ENCODE data around the gene METTL18.
"Not testable (repeated sequence)": the region's sequence is repeated elsewhere in the genome, so short reads cannot be mapped to it uniquely, and the experiment has no call there.

METTL18 gene

DNA sequence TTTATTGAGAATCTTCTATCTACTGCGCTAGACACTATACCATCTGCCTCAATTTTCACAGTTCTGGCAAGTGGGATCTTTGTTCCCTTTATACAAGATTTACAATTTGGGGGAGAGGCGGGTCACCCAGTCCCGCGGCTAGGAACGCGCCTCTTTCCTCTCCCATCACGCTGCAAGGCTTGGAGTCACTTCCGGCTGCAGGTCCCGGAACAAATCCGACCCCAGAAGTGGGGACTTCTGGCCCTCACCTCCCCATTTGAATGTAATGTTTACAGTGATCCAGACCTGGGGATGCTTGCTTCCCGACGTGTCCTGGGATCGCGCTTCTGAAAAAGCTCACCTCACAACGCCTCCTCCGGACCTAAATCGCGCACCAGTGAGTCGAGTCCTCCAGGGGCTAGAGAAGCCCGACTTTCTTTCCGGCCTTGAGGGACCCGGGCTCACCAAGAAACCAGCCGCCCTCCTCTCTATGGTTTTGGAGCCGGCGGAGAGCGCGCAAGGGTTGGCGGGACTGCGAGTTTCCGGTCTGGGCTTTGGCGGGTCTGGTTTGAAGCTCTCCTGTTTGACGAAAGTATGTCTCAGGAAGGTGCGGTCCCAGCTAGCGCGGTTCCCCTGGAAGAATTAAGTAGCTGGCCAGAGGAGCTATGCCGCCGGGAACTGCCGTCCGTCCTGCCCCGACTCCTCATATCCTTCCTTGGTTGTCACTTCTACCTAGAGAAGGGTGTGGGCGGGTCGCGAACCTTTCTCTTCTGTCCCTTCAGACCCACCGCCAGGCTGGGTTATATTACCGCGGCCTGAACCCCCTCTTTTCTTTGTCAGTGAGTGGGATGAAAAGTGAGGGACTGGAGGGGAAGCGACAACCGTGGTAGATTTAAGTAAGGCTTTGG, at the start of gene METTL18:
TSS of gene METTL18 (minus strand) at position 378 of the 887 bp plus-strand sequence. CDS start 1,212 bp downstream, outside the sequence.
- H3K27me3 Mint-ChIP-seq, result no peaks in the 10 kb centered on the region
- no peaks in the 10 kb centered on the region for H3K9me3 Mint-ChIP-seq
- peak within 1 kb of the TSS; percentile 94 for H3K4me3 Mint-ChIP-seq
- H3K27ac Mint-ChIP-seq, result peak within 1 kb of the TSS; percentile 98
- peaks cover 44% of the 10 kb centered on the region for H3K4me1 Mint-ChIP-seq (ENCODE audit: low read depth)
- peaks cover 37% of the 10 kb centered on the region for H3K36me3 Mint-ChIP-seq (ENCODE audit: low read depth)

- no peaks in the 10 kb centered on the region for H3K4me1 Mint-ChIP-seq (ENCODE audit: low read depth)
- H3K27me3 Mint-ChIP-seq, result no peaks in the 10 kb centered on the region
- H3K27ac Mint-ChIP-seq, result no peak overlapping the region
- H3K9me3 Mint-ChIP-seq, result peaks cover 18% of the 10 kb centered on the region
- no peak overlapping the region for H3K4me3 Mint-ChIP-seq
- peaks cover 85% of the 10 kb centered on the region for H3K36me3 Mint-ChIP-seq (ENCODE audit: low read depth)
Measured at GRCh38 chr1:169838942-169839341, 44.2 kb upstream of the METTL18 start.

DNA sequence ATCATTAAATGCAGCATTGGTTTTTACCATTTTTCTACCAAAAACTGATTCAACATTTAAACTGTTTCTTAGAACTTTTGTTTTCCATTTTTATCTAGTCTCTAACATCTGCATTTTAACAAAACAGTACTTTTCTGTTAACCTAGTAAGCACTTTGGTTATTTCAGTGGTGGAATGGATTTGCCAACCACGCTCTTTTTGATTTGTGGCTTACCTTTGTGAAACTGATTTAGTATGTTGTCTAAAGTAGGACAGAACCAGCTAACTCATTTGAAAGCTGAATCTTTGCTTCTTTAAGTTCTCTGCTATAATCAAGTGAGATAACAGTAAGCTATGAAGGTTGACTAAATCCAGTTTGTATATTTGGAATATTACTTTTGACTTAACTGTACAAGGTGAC, 41.5 kb upstream of the METTL18 start:
- H3K4me1 Mint-ChIP-seq (ENCODE audit: low read depth), result no peaks in the 10 kb centered on the region
- no peak overlapping the region for H3K4me3 Mint-ChIP-seq
- H3K9me3 Mint-ChIP-seq, result peaks cover 15% of the 10 kb centered on the region
- H3K27me3 Mint-ChIP-seq, result no peaks in the 10 kb centered on the region
- no peak overlapping the region for H3K27ac Mint-ChIP-seq
- H3K36me3 Mint-ChIP-seq (ENCODE audit: low read depth), result peaks cover 82% of the 10 kb centered on the region

DNA sequence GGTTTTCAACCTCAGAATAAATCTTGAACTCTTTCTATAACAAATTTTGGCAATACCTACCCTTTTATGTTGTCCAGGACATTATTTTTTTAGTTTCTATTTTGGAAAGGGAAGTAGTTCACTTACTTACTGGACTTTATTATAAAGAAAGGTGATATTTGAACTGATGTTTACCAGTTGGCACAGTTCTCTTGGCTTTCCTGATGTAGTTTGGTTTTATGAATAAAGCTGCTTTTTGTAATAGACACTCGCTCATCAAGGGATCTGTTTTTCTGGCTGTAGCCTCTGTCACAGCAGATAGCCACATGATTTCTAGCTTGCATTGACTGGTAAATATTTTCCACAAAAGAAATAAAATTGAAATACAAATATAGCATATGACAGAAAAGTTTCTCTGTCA, 40.9 kb upstream of the METTL18 start:
- H3K27me3 Mint-ChIP-seq, result no peaks in the 10 kb centered on the region
- H3K27ac Mint-ChIP-seq, result no peak overlapping the region
- no peaks in the 10 kb centered on the region for H3K4me1 Mint-ChIP-seq (ENCODE audit: low read depth)
- peaks cover 9% of the 10 kb centered on the region for H3K9me3 Mint-ChIP-seq
- peaks cover 82% of the 10 kb centered on the region for H3K36me3 Mint-ChIP-seq (ENCODE audit: low read depth)
- no peak overlapping the region for H3K4me3 Mint-ChIP-seq

- Mint-ChIP-seq H3K27me3 (no peaks in the 10 kb centered on the region), H3K27ac (no peak overlapping the region), H3K4me3 (no peak overlapping the region), H3K36me3 (ENCODE audit: low read depth) (peaks cover 80% of the 10 kb centered on the region), H3K4me1 (ENCODE audit: low read depth) (no peaks in the 10 kb centered on the region), H3K9me3 (peaks cover 9% of the 10 kb centered on the region)
Measured at GRCh38 chr1:169834869-169835268, 40.2 kb upstream of the METTL18 start.

GRCh38 chr1:169833179-169833901, 38.6 kb upstream of the METTL18 start:
- Mint-ChIP-seq H3K27me3 (no peaks in the 10 kb centered on the region), H3K27ac (no peak overlapping the region), H3K4me1 (ENCODE audit: low read depth) (no peaks in the 10 kb centered on the region), H3K4me3 (no peak overlapping the region), H3K9me3 (no peaks in the 10 kb centered on the region), H3K36me3 (ENCODE audit: low read depth) (peaks cover 77% of the 10 kb centered on the region)

- H3K4me1 Mint-ChIP-seq (ENCODE audit: low read depth), result no peaks in the 10 kb centered on the region
- H3K27me3 Mint-ChIP-seq, result no peaks in the 10 kb centered on the region
- no peak overlapping the region for H3K27ac Mint-ChIP-seq
- peaks cover 69% of the 10 kb centered on the region for H3K36me3 Mint-ChIP-seq (ENCODE audit: low read depth)
- no peaks in the 10 kb centered on the region for H3K9me3 Mint-ChIP-seq
- H3K4me3 Mint-ChIP-seq, result no peak overlapping the region
Measured at GRCh38 chr1:169829671-169830070, 35.0 kb upstream of the METTL18 start.

DNA sequence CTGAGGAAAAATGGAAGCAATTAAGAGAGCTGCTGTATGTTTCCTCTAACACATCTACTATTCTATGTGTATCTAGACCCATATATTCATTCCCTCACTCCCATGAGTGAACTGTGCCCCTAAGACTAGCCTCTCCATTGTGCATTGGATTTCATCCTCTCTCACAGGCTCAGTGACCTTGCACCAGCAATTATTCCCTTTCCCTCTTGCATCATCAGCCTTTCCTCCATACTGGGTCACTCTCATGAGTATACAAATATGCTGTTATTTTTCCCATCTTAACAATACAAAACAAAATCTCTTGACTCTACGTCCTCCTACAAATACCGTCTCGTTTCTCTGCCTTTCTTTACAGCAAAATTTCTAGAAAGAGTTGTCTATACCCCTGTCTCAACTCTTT, 29.4 kb upstream of the METTL18 start:
- H3K27me3 Mint-ChIP-seq, result no peaks in the 10 kb centered on the region
- no peak overlapping the region for H3K4me3 Mint-ChIP-seq
- no peak overlapping the region for H3K27ac Mint-ChIP-seq
- H3K36me3 Mint-ChIP-seq (ENCODE audit: low read depth), result peaks cover 43% of the 10 kb centered on the region
- no peaks in the 10 kb centered on the region for H3K4me1 Mint-ChIP-seq (ENCODE audit: low read depth)
- H3K9me3 Mint-ChIP-seq, result no peaks in the 10 kb centered on the region

DNA sequence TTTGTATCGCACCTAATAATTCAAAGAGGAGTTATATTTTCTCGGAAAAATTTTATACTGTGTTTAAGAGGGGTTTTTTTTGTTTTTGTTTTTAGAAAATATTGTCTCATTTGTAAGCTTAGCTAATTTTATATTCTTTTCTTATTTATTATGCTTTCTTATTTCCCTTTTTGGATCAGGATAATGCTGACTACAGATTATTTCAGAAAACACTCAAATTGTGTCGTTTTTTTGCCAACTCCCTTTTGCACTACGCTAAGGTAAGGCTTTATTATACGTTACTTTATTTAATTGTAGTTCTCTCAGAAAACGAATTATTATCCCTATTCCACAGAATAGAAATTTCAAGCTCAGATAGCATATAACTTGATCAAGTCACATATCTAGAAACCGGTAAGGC, 26.8 kb upstream of the METTL18 start:
- no peaks in the 10 kb centered on the region for H3K4me1 Mint-ChIP-seq (ENCODE audit: low read depth)
- H3K36me3 Mint-ChIP-seq (ENCODE audit: low read depth), result peaks cover 35% of the 10 kb centered on the region
- no peak overlapping the region for H3K4me3 Mint-ChIP-seq
- no peaks in the 10 kb centered on the region for H3K27me3 Mint-ChIP-seq
- no peak overlapping the region for H3K27ac Mint-ChIP-seq
- H3K9me3 Mint-ChIP-seq, result no peaks in the 10 kb centered on the region

DNA sequence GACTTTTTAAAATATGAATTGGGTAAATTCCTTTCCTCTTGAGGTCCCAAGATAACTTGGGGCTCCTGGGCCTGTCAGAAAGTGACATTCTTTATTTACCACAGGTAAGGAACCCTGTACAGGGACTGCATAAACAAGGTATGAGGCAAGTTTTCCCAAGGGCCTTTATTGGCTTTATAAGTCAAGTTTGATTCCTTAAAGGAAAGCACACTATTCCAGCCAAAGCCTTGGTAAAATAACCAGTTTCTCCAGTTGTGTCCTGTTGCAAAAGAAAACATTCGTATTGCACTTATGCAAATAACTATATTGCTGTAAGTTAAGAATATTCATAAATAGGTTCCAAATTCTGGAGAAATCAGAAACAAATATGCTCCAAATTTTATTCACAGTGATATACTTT, 21.9 kb upstream of the METTL18 start:
- H3K36me3 Mint-ChIP-seq (ENCODE audit: low read depth), result peaks cover 43% of the 10 kb centered on the region
- H3K9me3 Mint-ChIP-seq, result no peaks in the 10 kb centered on the region

DNA sequence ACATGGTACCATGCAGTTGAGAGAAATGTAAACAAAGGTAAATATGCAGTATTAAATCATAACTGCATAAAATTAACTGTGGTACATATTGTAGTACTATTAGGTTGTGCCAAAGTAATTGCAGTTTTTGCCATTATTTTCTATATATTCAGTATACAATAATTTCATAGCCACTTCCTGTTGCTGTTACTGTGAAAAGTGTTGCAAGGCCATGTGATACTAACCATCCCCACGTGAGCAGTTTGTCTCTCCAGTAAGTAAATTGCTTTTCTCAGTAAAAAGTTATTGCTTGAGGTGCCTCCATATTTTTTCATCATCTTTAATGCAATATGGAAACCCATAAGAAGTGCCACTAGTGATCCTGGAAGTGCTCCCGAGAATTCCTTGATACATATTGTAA, 19.6 kb upstream of the METTL18 start:
- H3K9me3 Mint-ChIP-seq, result no peaks in the 10 kb centered on the region
- H3K4me3 Mint-ChIP-seq, result no peak overlapping the region
- no peaks in the 10 kb centered on the region for H3K4me1 Mint-ChIP-seq (ENCODE audit: low read depth)
- peaks cover 46% of the 10 kb centered on the region for H3K36me3 Mint-ChIP-seq (ENCODE audit: low read depth)
- no peaks in the 10 kb centered on the region for H3K27me3 Mint-ChIP-seq
- no peak overlapping the region for H3K27ac Mint-ChIP-seq

More for the DNA sequence above, 21.9 kb upstream of the METTL18 start:
- Mint-ChIP-seq H3K27me3 (no peaks in the 10 kb centered on the region), H3K4me1 (ENCODE audit: low read depth) (no peaks in the 10 kb centered on the region), H3K4me3 (no peak overlapping the region), H3K27ac (no peak overlapping the region)

GRCh38 chr1:169812131-169812530, 17.4 kb upstream of the METTL18 start:
- Mint-ChIP-seq H3K9me3 (no peaks in the 10 kb centered on the region), H3K27ac (no peak overlapping the region), H3K36me3 (ENCODE audit: low read depth) (peaks cover 53% of the 10 kb centered on the region)

DNA sequence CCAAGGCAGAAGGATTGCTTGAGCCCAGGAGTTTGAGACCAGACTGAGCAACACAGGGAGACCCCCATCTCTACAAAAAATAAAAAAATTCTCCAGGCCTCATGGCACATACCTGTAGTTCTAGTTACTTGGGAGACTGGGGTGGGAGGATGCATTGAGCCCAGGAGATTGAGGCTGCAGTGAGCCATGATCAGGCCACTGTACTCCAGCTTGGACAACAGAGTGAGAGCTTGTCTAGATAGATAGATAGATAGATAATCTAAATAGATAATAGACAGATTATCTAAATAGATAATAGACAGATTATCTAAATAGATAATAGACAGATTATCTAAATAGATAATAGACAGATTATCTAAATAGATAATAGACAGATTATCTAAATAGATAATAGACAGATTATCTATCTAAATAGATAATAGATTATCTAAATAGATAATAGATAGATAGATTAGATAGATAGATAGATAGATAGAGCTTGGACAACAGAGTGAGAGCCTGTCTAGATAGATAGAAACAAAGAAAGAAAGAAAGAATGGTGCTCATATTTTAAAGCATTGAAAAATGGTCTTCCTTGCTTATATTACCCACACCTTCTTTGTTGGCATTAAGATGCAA, 16.8 kb upstream of the METTL18 start:
- not testable (repeated sequence) for H3K4me1 Mint-ChIP-seq (ENCODE audit: low read depth); H3K27me3 Mint-ChIP-seq; H3K27ac Mint-ChIP-seq; H3K9me3 Mint-ChIP-seq; H3K4me3 Mint-ChIP-seq
- H3K36me3 Mint-ChIP-seq (ENCODE audit: low read depth), result peaks cover 55% of the 10 kb centered on the region

More at GRCh38 chr1:169812131-169812530, 17.4 kb upstream of the METTL18 start:
- no peaks in the 10 kb centered on the region for H3K27me3 Mint-ChIP-seq
- H3K4me3 Mint-ChIP-seq, result no peak overlapping the region
- H3K4me1 Mint-ChIP-seq (ENCODE audit: low read depth), result no peaks in the 10 kb centered on the region

DNA sequence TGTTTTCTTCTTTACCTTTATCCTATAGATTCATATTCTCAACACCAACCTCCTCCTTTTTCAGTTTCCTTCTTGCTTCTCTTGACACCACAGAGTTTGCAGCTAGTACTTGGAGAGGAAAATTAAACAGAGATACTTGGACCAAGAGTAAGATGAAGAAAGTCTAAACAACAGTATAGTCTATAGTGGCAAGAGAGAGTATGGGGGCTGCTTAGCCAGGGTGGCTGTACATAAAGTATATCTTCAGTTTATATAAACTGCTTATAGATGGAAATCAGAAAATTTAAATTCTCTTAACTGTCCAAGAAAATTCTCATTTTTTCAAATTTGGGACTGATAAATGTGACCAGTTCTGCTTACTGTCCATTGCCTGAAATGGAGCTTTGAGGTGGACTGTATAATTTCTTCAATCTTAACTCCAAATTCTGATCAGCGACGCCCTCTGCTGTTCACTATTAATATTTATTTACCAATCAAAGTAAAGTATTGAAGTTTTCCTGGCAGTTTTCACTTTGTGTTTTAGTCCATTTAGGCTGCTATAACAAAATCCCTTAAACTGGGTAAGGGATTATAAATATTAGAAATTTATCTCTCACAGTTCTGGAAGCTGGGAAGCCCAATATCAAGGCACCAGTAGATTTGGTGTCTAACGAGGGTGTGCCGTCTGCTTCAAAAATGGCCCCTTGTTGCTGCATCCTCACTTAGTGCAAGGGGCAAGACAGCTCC, 14.8 kb upstream of the METTL18 start:
- Mint-ChIP-seq H3K36me3 (ENCODE audit: low read depth) (peaks cover 44% of the 10 kb centered on the region), H3K27ac (no peak overlapping the region), H3K4me1 (ENCODE audit: low read depth) (no peaks in the 10 kb centered on the region), H3K27me3 (no peaks in the 10 kb centered on the region), H3K9me3 (no peaks in the 10 kb centered on the region), H3K4me3 (no peak overlapping the region)

Measured in stimulated activated naive CD8-positive, alpha-beta T cell treated with anti-CD3 and anti-CD28 coated beads, Interleukin-15, Interleukin-2, amounts not matched to agents 100 ng/mL and 50 ng/mL, for 24 hours (primary cell).